ENCODE results near the gene TEX44.
A peak's percentile ranks its signal among the peaks of the same experiment; 100 is the strongest.

TEX44 gene

GRCh38 chr2:231597014-231597611 is 4.4 kb downstream of the TEX44 start:
- H3K9ac ChIP-seq (ENCODE audit: low read length) = no peak overlapping the region
- no peaks in the 10 kb centered on the region for H3K36me3 ChIP-seq (ENCODE audit: control insufficient read depth, low read depth, low read length)

DNA sequence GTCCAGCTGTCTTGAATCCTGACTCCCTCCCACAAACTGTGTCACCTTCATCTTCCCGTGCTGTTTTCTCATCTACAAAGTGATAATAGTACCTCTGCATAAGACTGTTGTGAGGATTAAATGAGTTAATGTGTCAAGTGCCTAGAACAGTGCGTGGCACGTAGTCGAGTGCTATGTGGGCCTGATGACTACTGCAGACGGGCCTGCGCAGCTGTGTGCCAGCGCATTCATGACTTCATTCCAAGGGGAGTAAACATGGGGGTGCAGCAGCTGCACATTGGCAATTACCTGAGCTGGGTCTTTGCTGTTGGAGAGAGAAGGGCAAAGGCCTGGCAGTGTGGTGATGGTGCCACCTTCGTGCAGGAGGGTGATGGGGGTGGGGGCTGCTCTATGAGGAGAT is 5.0 kb downstream of the TEX44 start:
- Histone ChIP-seq H3K27me3 (ENCODE audit: control insufficient read depth, insufficient read depth, low read length) (no peaks in the 10 kb centered on the region), H3K36me3 (ENCODE audit: control insufficient read depth, low read depth, low read length) (no peaks in the 10 kb centered on the region), H3K9ac (ENCODE audit: low read length) (no peak overlapping the region), H3K4me1 (ENCODE audit: control insufficient read depth, low read depth, low read length) (peaks cover 7% of the 10 kb centered on the region), H3K9me3 (ENCODE audit: control insufficient read depth, low read depth, low read length) (no peaks in the 10 kb centered on the region), H3K27ac (ENCODE audit: low read length) (no peak overlapping the region), H3K4me3 (ENCODE audit: low read length) (no peak overlapping the region)

More at GRCh38 chr2:231597014-231597611, 4.4 kb downstream of the TEX44 start:
- Histone ChIP-seq H3K9me3 (ENCODE audit: control insufficient read depth, low read depth, low read length) (no peaks in the 10 kb centered on the region), H3K27ac (ENCODE audit: low read length) (no peak overlapping the region), H3K4me3 (ENCODE audit: low read length) (no peak overlapping the region), H3K27me3 (ENCODE audit: control insufficient read depth, insufficient read depth, low read length) (no peaks in the 10 kb centered on the region), H3K4me1 (ENCODE audit: control insufficient read depth, low read depth, low read length) (peaks cover 7% of the 10 kb centered on the region)

DNA sequence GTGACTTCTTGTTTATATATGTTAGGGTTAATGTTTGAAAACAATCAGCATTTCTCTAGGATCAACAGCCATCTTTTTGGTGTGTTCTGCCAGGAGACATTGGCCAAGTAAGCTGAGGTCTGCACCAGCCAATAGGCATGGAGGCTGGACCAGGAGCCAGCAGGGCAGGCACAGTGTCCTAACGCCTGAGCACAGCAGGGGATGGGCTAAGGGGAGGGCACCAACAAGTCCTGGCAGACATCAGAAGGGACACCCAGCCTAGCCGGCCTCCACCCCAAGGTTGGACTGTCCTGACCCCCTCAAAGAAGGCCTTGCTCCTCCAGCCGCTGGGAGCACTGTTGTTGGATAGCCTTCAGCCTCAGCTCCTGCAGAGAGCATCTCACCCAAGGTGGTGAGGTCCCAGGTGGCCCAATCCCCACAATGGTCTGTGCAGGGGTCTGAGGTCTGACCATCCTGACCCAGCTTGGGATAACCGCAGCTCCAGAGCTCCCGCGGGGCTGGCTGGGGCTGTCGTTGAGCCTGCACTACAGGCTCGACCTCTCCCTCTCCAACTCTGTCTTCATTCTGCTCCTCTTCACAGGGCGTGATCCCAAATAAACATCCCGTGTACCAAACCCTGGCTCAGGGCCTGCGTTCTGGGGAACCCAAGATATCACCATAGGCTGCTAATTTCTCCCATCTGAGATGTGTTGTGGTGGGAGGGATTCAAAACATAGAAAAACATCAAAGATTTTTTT is 8.1 kb downstream of the TEX44 start:
- Histone ChIP-seq H3K36me3 (ENCODE audit: control insufficient read depth, low read depth, low read length) (no peaks in the 10 kb centered on the region), H3K9ac (ENCODE audit: low read length) (no peak overlapping the region), H3K9me3 (ENCODE audit: control insufficient read depth, low read depth, low read length) (no peaks in the 10 kb centered on the region), H3K27ac (ENCODE audit: low read length) (no peak overlapping the region), H3K4me3 (ENCODE audit: low read length) (no peak overlapping the region), H3K27me3 (ENCODE audit: control insufficient read depth, insufficient read depth, low read length) (no peaks in the 10 kb centered on the region), H3K4me1 (ENCODE audit: control insufficient read depth, low read depth, low read length) (peaks cover 22% of the 10 kb centered on the region)

DNA sequence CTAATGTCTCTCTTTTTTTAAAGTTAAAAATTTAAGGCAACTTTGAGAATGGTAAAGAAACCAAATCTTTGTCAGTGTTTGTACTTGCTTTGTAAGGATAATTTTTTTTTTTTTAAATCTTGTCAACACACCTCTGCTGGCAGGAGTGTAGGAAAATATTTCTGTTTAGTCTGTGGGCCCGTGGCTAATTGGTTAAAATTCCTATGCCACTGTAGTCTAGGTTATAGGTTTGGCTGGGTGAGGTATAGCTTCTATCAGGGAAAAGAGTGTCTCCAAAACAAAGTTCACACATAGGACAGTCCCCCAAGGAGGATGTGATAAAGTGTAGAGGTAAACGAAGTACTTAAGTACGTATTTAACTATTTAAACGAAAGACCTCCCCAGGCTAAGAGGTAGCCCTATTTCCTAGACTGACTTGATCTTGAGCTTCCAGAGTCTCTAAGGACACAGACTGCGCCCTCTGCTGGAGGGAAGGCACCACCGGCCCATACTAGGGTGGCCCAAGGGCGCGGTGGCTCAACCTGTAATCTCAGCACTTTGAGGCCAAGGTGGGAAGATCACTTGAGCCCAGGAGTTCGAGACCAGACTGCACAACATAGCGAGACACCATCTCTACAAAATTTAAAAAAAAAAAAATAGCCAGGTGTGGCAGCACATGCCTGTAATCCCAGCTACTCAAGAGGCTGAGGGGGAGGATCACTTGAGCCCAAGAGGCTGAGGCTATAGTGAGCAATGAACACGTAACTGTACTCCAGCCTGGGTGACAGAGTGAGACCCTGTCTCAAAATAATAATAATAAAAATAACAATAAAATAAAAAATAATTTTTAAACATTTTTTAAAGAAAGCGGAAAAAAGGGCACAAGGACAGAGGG is 8.9 kb downstream of the TEX44 start:
- H3K9me3 ChIP-seq (ENCODE audit: control insufficient read depth, low read depth, low read length) = no peaks in the 10 kb centered on the region
- H3K27ac ChIP-seq (ENCODE audit: low read length) = no peak overlapping the region
- H3K36me3 ChIP-seq (ENCODE audit: control insufficient read depth, low read depth, low read length) = no peaks in the 10 kb centered on the region
- H3K4me1 ChIP-seq (ENCODE audit: control insufficient read depth, low read depth, low read length) = peaks cover 22% of the 10 kb centered on the region
- no peak overlapping the region for H3K4me3 ChIP-seq (ENCODE audit: low read length)
- no peak overlapping the region for H3K9ac ChIP-seq (ENCODE audit: low read length)
- no peaks in the 10 kb centered on the region for H3K27me3 ChIP-seq (ENCODE audit: control insufficient read depth, insufficient read depth, low read length)

DNA sequence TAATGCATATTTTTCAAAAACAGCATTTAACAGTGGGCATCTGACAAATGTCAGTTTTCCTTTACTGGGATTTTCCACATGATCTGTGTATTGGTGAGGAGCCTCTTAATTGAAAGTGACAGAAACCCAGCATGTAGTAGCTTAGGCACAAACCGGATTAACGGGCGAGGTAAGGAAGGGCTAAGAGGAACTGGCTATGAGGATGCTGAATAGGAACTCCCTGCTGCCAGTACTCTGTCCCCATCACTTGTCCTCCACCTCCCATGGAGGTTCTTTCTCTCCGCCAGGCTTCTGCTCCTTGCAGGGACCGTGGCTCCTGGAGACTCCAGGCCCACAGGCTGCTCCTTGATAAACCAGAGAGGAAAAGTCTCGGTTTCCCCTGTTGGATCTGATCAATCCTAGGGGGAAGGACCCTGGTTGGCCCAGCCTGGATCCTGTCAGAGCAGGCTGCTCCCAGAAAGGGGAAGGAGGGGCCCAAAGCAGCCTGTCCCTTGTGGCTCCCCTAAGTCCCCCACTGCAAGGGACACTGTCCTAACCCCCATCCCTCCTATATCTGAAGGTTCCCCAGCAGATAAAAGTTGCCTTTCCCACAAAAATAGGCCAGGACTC is 10.3 kb downstream of the TEX44 start:
- no peaks in the 10 kb centered on the region for H3K27me3 ChIP-seq (ENCODE audit: control insufficient read depth, insufficient read depth, low read length)
- no peaks in the 10 kb centered on the region for H3K9me3 ChIP-seq (ENCODE audit: control insufficient read depth, low read depth, low read length)
- H3K36me3 ChIP-seq (ENCODE audit: control insufficient read depth, low read depth, low read length) = no peaks in the 10 kb centered on the region
- H3K9ac ChIP-seq (ENCODE audit: low read length) = peak overlapping the region; percentile 71
- H3K4me1 ChIP-seq (ENCODE audit: control insufficient read depth, low read depth, low read length) = peaks cover 22% of the 10 kb centered on the region
- H3K4me3 ChIP-seq (ENCODE audit: low read length) = no peak overlapping the region
- no peak overlapping the region for H3K27ac ChIP-seq (ENCODE audit: low read length)

DNA sequence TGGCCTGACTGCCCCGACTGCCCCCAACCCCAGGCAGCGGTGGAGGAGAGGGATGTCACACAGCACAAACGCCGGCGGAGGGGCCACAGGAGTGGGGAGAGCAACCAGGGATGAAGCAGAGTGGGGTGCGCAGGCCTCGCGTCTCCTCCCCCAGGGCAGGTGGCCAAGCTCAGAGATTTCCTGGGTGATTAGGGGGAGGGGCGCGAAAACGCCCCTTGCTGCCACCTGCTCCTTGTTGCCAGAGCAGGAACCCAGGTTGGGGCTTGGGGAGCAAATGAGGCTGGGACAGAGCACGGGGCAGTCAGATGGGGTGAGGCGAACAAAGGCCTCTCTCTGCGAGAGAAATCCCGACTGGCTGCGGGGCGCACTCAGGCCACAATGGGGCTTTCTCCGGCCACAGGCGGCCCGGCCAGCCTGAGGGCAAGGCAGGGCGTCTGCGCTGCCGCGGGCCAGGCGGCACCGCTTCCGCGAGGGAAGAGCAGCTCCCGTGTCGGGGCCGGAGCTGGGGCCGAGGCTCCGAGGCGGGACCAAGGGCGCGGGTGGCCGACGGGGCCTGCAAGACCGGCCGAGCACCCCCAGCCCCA is 11.5 kb downstream of the TEX44 start:
- Histone ChIP-seq H3K27me3 (ENCODE audit: control insufficient read depth, insufficient read depth, low read length) (no peaks in the 10 kb centered on the region), H3K4me3 (ENCODE audit: low read length) (peak overlapping the region; percentile 18), H3K27ac (ENCODE audit: low read length) (peak overlapping the region; percentile 33), H3K9me3 (ENCODE audit: control insufficient read depth, low read depth, low read length) (no peaks in the 10 kb centered on the region), H3K4me1 (ENCODE audit: control insufficient read depth, low read depth, low read length) (peaks cover 22% of the 10 kb centered on the region), H3K36me3 (ENCODE audit: control insufficient read depth, low read depth, low read length) (no peaks in the 10 kb centered on the region), H3K9ac (ENCODE audit: low read length) (peak overlapping the region; percentile 71)

DNA sequence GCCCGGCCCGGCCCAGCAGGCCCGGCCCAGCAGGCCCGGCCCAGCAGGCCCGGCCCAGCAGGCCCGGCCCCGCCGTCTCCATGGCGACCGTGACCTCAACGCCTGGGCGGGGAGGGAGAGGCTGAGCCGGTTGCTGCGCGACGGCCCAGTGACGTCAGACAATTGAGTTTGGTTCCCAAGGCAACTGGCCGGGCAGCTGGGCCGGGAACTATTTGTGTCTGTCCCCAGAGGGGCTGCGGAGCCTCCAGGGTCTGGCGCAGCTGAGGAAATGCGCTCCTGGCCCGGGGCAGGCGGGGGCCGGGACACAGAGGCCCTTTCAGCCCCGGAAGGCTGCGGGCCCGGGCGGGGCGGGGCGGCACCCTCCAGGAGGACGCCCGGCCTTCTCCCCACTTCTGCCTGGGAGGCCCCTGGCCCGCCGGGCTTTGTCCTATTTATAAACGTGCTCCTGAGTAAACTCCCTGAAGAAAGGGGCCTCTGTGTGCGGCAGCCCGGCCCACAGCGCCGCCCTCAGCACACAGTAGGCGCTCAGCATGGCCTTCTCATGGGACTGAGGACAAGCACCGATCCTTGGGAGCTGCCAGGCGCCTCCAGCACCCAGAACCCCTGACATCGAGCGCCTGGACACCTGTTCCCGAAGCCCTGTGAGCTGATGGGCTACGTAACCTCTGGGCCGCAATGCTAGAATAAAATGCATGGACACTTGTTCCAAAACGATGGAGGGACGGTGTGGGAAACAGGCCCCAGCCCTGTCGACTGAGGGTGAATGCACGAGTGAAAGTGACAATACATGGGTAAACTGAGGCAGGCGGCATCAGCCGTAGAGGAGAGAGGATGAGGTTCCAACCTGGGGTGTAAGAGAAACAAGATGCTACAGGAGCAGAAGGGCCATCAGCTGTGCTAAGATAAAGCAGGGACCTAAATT is 12.3 kb downstream of the TEX44 start:
- Histone ChIP-seq H3K9ac (ENCODE audit: low read length) (peak overlapping the region; percentile 71), H3K27me3 (ENCODE audit: control insufficient read depth, insufficient read depth, low read length) (no peaks in the 10 kb centered on the region), H3K36me3 (ENCODE audit: control insufficient read depth, low read depth, low read length) (no peaks in the 10 kb centered on the region), H3K4me3 (ENCODE audit: low read length) (peak overlapping the region; percentile 35), H3K4me1 (ENCODE audit: control insufficient read depth, low read depth, low read length) (peaks cover 22% of the 10 kb centered on the region), H3K27ac (ENCODE audit: low read length) (peak overlapping the region; percentile 79), H3K9me3 (ENCODE audit: control insufficient read depth, low read depth, low read length) (no peaks in the 10 kb centered on the region)

DNA sequence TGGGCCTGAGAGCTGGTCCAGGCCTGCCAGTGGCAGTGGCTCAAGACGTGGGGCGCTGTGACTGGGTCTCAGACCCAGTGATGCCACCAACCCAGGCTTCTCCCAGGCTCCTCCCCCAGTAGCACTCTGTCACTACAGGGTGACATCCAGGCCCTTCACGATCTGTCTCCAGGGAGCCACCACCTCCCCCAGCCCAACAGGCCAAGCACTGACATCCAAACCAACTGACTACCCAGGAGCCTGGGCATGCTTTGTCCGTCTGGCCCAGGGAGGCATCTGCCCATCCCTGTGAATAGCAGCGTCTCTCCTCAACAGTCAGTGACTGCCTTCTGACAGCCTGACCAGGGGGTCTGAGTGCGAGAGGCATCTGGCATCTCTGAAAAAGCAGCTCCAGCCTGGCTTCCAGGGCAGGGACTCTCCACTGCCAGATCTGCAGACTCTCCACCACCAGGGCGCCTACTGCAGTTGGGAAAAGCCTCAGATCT is 13.0 kb downstream of the TEX44 start:
- Histone ChIP-seq H3K36me3 (ENCODE audit: control insufficient read depth, low read depth, low read length) (no peaks in the 10 kb centered on the region), H3K27ac (ENCODE audit: low read length) (no peak overlapping the region), H3K4me1 (ENCODE audit: control insufficient read depth, low read depth, low read length) (peaks cover 22% of the 10 kb centered on the region)

GRCh38 chr2:231606941-231607340 is 14.3 kb downstream of the TEX44 start:
- Histone ChIP-seq H3K36me3 (ENCODE audit: control insufficient read depth, low read depth, low read length) (no peaks in the 10 kb centered on the region), H3K9ac (ENCODE audit: low read length) (no peak overlapping the region), H3K9me3 (ENCODE audit: control insufficient read depth, low read depth, low read length) (no peaks in the 10 kb centered on the region), H3K4me3 (ENCODE audit: low read length) (no peak overlapping the region), H3K27ac (ENCODE audit: low read length) (no peak overlapping the region), H3K27me3 (ENCODE audit: control insufficient read depth, insufficient read depth, low read length) (no peaks in the 10 kb centered on the region), H3K4me1 (ENCODE audit: control insufficient read depth, low read depth, low read length) (peaks cover 22% of the 10 kb centered on the region)

More for the DNA sequence above, 13.0 kb downstream of the TEX44 start:
- no peaks in the 10 kb centered on the region for H3K27me3 ChIP-seq (ENCODE audit: control insufficient read depth, insufficient read depth, low read length)
- no peak overlapping the region for H3K9ac ChIP-seq (ENCODE audit: low read length)
- H3K4me3 ChIP-seq (ENCODE audit: low read length) = no peak overlapping the region
- no peaks in the 10 kb centered on the region for H3K9me3 ChIP-seq (ENCODE audit: control insufficient read depth, low read depth, low read length)

GRCh38 chr2:231611273-231612108 is 18.8 kb downstream of the TEX44 start:
- H3K4me1 ChIP-seq (ENCODE audit: control insufficient read depth, low read depth, low read length) = peaks cover 31% of the 10 kb centered on the region
- H3K27ac ChIP-seq (ENCODE audit: low read length) = no peak overlapping the region
- H3K27me3 ChIP-seq (ENCODE audit: control insufficient read depth, insufficient read depth, low read length) = no peaks in the 10 kb centered on the region
- H3K36me3 ChIP-seq (ENCODE audit: control insufficient read depth, low read depth, low read length) = no peaks in the 10 kb centered on the region
- no peaks in the 10 kb centered on the region for H3K9me3 ChIP-seq (ENCODE audit: control insufficient read depth, low read depth, low read length)
- no peak overlapping the region for H3K4me3 ChIP-seq (ENCODE audit: low read length)
- H3K9ac ChIP-seq (ENCODE audit: low read length) = peak overlapping the region; percentile 80

Data from iPS-18a (cell line).